ENCODE data around the gene ACP4.
"Not testable (repeated sequence)": the region's sequence is repeated elsewhere in the genome, so short reads cannot be mapped to it uniquely, and the experiment has no call there.

Gene ACP4

GRCh38 chr19:50764409-50764808 is 25.8 kb upstream of the ACP4 start:
- DNase-seq (ENCODE audit: low read depth in 1 of 2, low spot score in 1 of 2) = no peak
- in situ Hi-C loops (cut with HindIII; ENCODE audit: low pct_unique_long_range_greater_than_20kb, low sequenced_read_pairs) = no loop called here
- no peak for TF ChIP-seq JUND (IDR thresholded peaks at IDR 0.05; ENCODE audit: low read depth)

GRCh38 chr19:50766746-50767145 is 23.5 kb upstream of the ACP4 start:
- in situ Hi-C loops (cut with HindIII; ENCODE audit: low pct_unique_long_range_greater_than_20kb, low sequenced_read_pairs); DNase-seq (ENCODE audit: low read depth in 1 of 2, low spot score in 1 of 2): not testable (repeated sequence)

- DNase-seq (ENCODE audit: low read depth in 1 of 2, low spot score in 1 of 2); in situ Hi-C loops (cut with HindIII; ENCODE audit: low pct_unique_long_range_greater_than_20kb, low sequenced_read_pairs): not testable (repeated sequence)
These were observed 23.0 kb upstream of the ACP4 start for GRCh38 chr19:50767263-50767662.

- TF ChIP-seq JUND (IDR thresholded peaks at IDR 0.05; ENCODE audit: low read depth) = no peak
- DNase-seq (ENCODE audit: low read depth in 1 of 2, low spot score in 1 of 2) = no peak
- in situ Hi-C loops (cut with HindIII; ENCODE audit: low pct_unique_long_range_greater_than_20kb, low sequenced_read_pairs) = no loop called here
These were observed 21.9 kb upstream of the ACP4 start for GRCh38 chr19:50768277-50768676.

- in situ Hi-C loops (cut with HindIII; ENCODE audit: low pct_unique_long_range_greater_than_20kb, low sequenced_read_pairs); DNase-seq (ENCODE audit: low read depth in 1 of 2, low spot score in 1 of 2): not testable (repeated sequence)
These were observed 20.1 kb upstream of the ACP4 start, which contains the start of gene GPR32 for GRCh38 chr19:50770164-50770563. Gene GPR32 (plus strand): TSS chr19:50770464. CDS start chr19:50770601, 137 bp downstream.

- in situ Hi-C loops (cut with HindIII; ENCODE audit: low pct_unique_long_range_greater_than_20kb, low sequenced_read_pairs) = no loop called here
- no peak for DNase-seq (ENCODE audit: low read depth in 1 of 2, low spot score in 1 of 2)
- no peak for TF ChIP-seq JUND (IDR thresholded peaks at IDR 0.05; ENCODE audit: low read depth)
These were observed 19.3 kb upstream of the ACP4 start for GRCh38 chr19:50770888-50771287.

GRCh38 chr19:50772476-50772875 is 17.7 kb upstream of the ACP4 start:
- in situ Hi-C loops (cut with HindIII; ENCODE audit: low pct_unique_long_range_greater_than_20kb, low sequenced_read_pairs) = no loop called here
- TF ChIP-seq JUND (IDR thresholded peaks at IDR 0.05; ENCODE audit: low read depth) = no peak
- DNase-seq (ENCODE audit: low read depth in 1 of 2, low spot score in 1 of 2) = peak in 1 of 2 experiments; percentile 50

GRCh38 chr19:50772912-50773311 is 17.3 kb upstream of the ACP4 start:
- in situ Hi-C loops (cut with HindIII; ENCODE audit: low pct_unique_long_range_greater_than_20kb, low sequenced_read_pairs); DNase-seq (ENCODE audit: low read depth in 1 of 2, low spot score in 1 of 2): not testable (repeated sequence)

GRCh38 chr19:50773454-50773853 is 16.8 kb upstream of the ACP4 start:
- in situ Hi-C loops (cut with HindIII; ENCODE audit: low pct_unique_long_range_greater_than_20kb, low sequenced_read_pairs); DNase-seq (ENCODE audit: low read depth in 1 of 2, low spot score in 1 of 2): not testable (repeated sequence)

- in situ Hi-C loops (cut with HindIII; ENCODE audit: low pct_unique_long_range_greater_than_20kb, low sequenced_read_pairs) = no loop called here
- TF ChIP-seq JUND (IDR thresholded peaks at IDR 0.05; ENCODE audit: low read depth) = no peak
- no peak for DNase-seq (ENCODE audit: low read depth in 1 of 2, low spot score in 1 of 2)
These were observed 14.1 kb upstream of the ACP4 start for GRCh38 chr19:50776131-50776530.

GRCh38 chr19:50777261-50777660 is 13.0 kb upstream of the ACP4 start:
- no peak for DNase-seq (ENCODE audit: low read depth in 1 of 2, low spot score in 1 of 2)
- in situ Hi-C loops (cut with HindIII; ENCODE audit: low pct_unique_long_range_greater_than_20kb, low sequenced_read_pairs) = no loop called here

GRCh38 chr19:50777830-50778303 is 12.3 kb upstream of the ACP4 start:
- TF ChIP-seq JUND (IDR thresholded peaks at IDR 0.05; ENCODE audit: low read depth) = no peak
- DNase-seq (ENCODE audit: low read depth in 1 of 2, low spot score in 1 of 2) = peak in 1 of 2 experiments; percentile 63
- in situ Hi-C loops (cut with HindIII; ENCODE audit: low pct_unique_long_range_greater_than_20kb, low sequenced_read_pairs) = no loop called here

More at GRCh38 chr19:50777261-50777660, 13.0 kb upstream of the ACP4 start:
- no peak for TF ChIP-seq JUND (IDR thresholded peaks at IDR 0.05; ENCODE audit: low read depth)

GRCh38 chr19:50778906-50779430 is 11.2 kb upstream of the ACP4 start:
- in situ Hi-C loops (cut with HindIII; ENCODE audit: low pct_unique_long_range_greater_than_20kb, low sequenced_read_pairs) = no loop called here
- DNase-seq (ENCODE audit: low read depth in 1 of 2, low spot score in 1 of 2) = no peak
- no peak for TF ChIP-seq JUND (IDR thresholded peaks at IDR 0.05; ENCODE audit: low read depth)
